ENCODE data around the gene TEX13A. TPM values are rescaled to one million over a fixed set of nuclear protein-coding genes. Genes with fewer than 3 reads are reported as not detected.

Gene TEX13A
- total RNA-seq, 1 experiment from 2014 or later, result not detected

DNA sequence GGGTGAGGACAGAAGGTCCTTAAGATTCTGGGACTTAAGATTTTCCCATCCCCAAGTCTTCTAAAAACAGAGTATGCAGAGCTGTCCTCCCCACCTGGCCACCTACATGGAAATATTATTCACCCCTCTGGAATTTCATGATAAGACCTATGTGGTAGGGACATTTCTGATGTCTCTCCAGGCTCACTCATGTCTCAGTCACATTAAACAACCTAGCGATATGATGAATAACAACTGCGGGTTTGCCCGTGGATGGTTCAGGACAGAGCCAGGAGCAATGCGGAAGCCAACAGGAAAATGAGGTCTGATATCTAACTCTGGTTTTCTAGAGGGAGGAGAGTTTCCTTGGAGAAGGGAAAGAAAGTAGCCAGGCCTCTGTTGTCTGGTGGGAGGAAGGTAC is 47.4 kb downstream of the TEX13A start:
- DNase-seq (ENCODE audit: low read depth), result no peak
